SU-DHL-6 (cell line): ENCODE measurements around the gene INPP4B.

Experiments used
- H2AFZ ChIP-seq: fragments of 200-600 bp; sonication (generic); 2 replicates; pipeline ENCODE4 v1.6.1; 2014; ENCODE audit warnings: low read depth, mild to moderate bottlenecking, moderate library complexity, mixed read lengths, antibody characterized with exemption, low read length; ENCODE audit not compliant: severe bottlenecking
- H3F3A ChIP-seq: fragments of 200-600 bp; shearing (Covaris generic); 2 replicates; pipeline ENCODE4 v1.6.0; 2016; ENCODE audit warnings: antibody characterized with exemption, mild to moderate bottlenecking; ENCODE audit not compliant: insufficient read depth
- H3K27ac ChIP-seq: fragments of 200-600 bp; sonication (generic); 2 replicates; pipeline ENCODE4 v1.5.1; 2016; ENCODE audit warnings: low read depth, mild to moderate bottlenecking, low read length, moderate library complexity, mixed read lengths
- H3K27me3 ChIP-seq: fragments of 200-600 bp; sonication (generic), shearing (Covaris generic); 2 replicates; pipeline ENCODE4 v1.6.0; 2014; ENCODE audit warnings: mild to moderate bottlenecking, low read length
- H3K36me3 ChIP-seq: fragments of 200-600 bp; sonication (generic); 2 replicates; pipeline ENCODE4 v1.6.1; 2014; ENCODE audit warnings: mild to moderate bottlenecking, low read length, mixed read lengths
- H3K4me2 ChIP-seq: fragments of 300-600, 200-600 bp; shearing (Covaris generic), sonication (generic); 2 replicates; pipeline ENCODE4 v1.6.0; 2014; ENCODE audit warnings: low read length, low read depth, mild to moderate bottlenecking; ENCODE audit not compliant: poor library complexity, severe bottlenecking
- H3K4me3 ChIP-seq: fragments of 200-600 bp; sonication (generic); 2 replicates; pipeline ENCODE4 v1.5.1; 2014; ENCODE audit warnings: antibody characterized with exemption, low read length, mild to moderate bottlenecking, mixed read lengths; ENCODE audit not compliant: insufficient read depth, poor library complexity, severe bottlenecking
- H3K79me2 ChIP-seq: fragments of 200-600 bp; sonication (generic); 2 replicates; pipeline ENCODE4 v1.6.1; 2014; ENCODE audit warnings: mild to moderate bottlenecking, low read length, moderate library complexity; ENCODE audit not compliant: insufficient read depth
- H3K9ac ChIP-seq: fragments of 200-600 bp; sonication (generic); 2 replicates; pipeline ENCODE4 v1.7.0; 2014; ENCODE audit warnings: mild to moderate bottlenecking, low read length
- H3K9me2 ChIP-seq: fragments of 200-600 bp; sonication (generic); replicated peaks from 2 replicates; pipeline ENCODE4 v1.6.1; 2014; ENCODE audit warnings: low read length; ENCODE audit not compliant: insufficient read depth
- H3K9me3 ChIP-seq: fragments of 200-600 bp; sonication (generic); 2 replicates; pipeline ENCODE4 v1.6.1; 2014; ENCODE audit warnings: low read length, mixed read lengths; ENCODE audit not compliant: insufficient read depth
- H4K20me1 ChIP-seq: fragments of 200-600 bp; sonication (generic); 2 replicates; pipeline ENCODE4 v1.6.1; 2014; ENCODE audit warnings: low read depth, mild to moderate bottlenecking, antibody characterized with exemption, low read length, moderate library complexity, mixed read lengths
- CTCF ChIP-seq: fragments of 200-600 bp; sonication (generic); IDR thresholded peaks from one replicate; pipeline ENCODE4 v1.5.1; 2017; ENCODE audit warnings: antibody characterized with exemption, mild to moderate bottlenecking, low read length, moderate library complexity; ENCODE audit not compliant: insufficient read depth, poor library complexity, severe bottlenecking
- EZH2phosphoT487 ChIP-seq: fragments of 200-600 bp; sonication (generic), shearing (Covaris generic); conservative IDR thresholded peaks from 2 replicates; pipeline ENCODE4 v1.6.1; 2018; ENCODE audit warnings: mild to moderate bottlenecking, antibody characterized with exemption, low read length, moderate library complexity, mixed read lengths

The INPP4B gene

GRCh38 chr4:142663828-142664227 lies 182.3 kb downstream of the INPP4B start:
- H3K9ac ChIP-seq: no peak overlapping the region
- no peak overlapping the region for H2AFZ ChIP-seq
- H3K36me3 ChIP-seq: no peaks in the 10 kb centered on the region
- TF ChIP-seq EZH2phosphoT487 (no peak), CTCF (no peak)
- H3K4me2 ChIP-seq: no peak overlapping the region
- H4K20me1 ChIP-seq: no peaks in the 10 kb centered on the region
- no peaks in the 10 kb centered on the region for H3K9me3 ChIP-seq
- no peaks in the 10 kb centered on the region for H3F3A ChIP-seq
- H3K9me2 ChIP-seq: no peaks in the 10 kb centered on the region
- no peaks in the 10 kb centered on the region for H3K27me3 ChIP-seq
- no peak overlapping the region for H3K4me3 ChIP-seq
- no peaks in the 10 kb centered on the region for H3K79me2 ChIP-seq
- H3K27ac ChIP-seq: no peak overlapping the region

- no peaks in the 10 kb centered on the region for H4K20me1 ChIP-seq
- H2AFZ ChIP-seq: no peak overlapping the region
- H3K27me3 ChIP-seq: no peaks in the 10 kb centered on the region
- no peaks in the 10 kb centered on the region for H3K36me3 ChIP-seq
- no peaks in the 10 kb centered on the region for H3K79me2 ChIP-seq
- H3K4me3 ChIP-seq: no peak overlapping the region
- H3K9me3 ChIP-seq: no peaks in the 10 kb centered on the region
- no peaks in the 10 kb centered on the region for H3F3A ChIP-seq
- no peaks in the 10 kb centered on the region for H3K9me2 ChIP-seq
- no peak overlapping the region for H3K9ac ChIP-seq
- TF ChIP-seq CTCF: no peak
- TF ChIP-seq EZH2phosphoT487: no peak
- no peak overlapping the region for H3K4me2 ChIP-seq
- no peak overlapping the region for H3K27ac ChIP-seq
These were observed 185.4 kb downstream of the INPP4B start for GRCh38 chr4:142660728-142661127.

- H3K9me2 ChIP-seq: no peaks in the 10 kb centered on the region
- H3K9me3 ChIP-seq: no peaks in the 10 kb centered on the region
- no peaks in the 10 kb centered on the region for H4K20me1 ChIP-seq
- no peaks in the 10 kb centered on the region for H3K27me3 ChIP-seq
- no peak overlapping the region for H3K27ac ChIP-seq
- no peaks in the 10 kb centered on the region for H3K79me2 ChIP-seq
- TF ChIP-seq CTCF: no peak
- TF ChIP-seq EZH2phosphoT487: no peak
- no peak overlapping the region for H3K4me2 ChIP-seq
- no peak overlapping the region for H3K9ac ChIP-seq
- no peak overlapping the region for H3K4me3 ChIP-seq
- H2AFZ ChIP-seq: no peak overlapping the region
- no peaks in the 10 kb centered on the region for H3F3A ChIP-seq
- H3K36me3 ChIP-seq: no peaks in the 10 kb centered on the region
These were observed 189.9 kb downstream of the INPP4B start for GRCh38 chr4:142656178-142656577.
